ACC112 (cell line): ENCODE data around the gene LRRC3C.
A peak's percentile ranks its signal among the peaks of the same experiment; 100 is the strongest.

Experiments used
- H2AFZ ChIP-seq: fragments of 200-600 bp; sonication (generic); one replicate; pipeline ENCODE4 v1.6.0; 2017; ENCODE audit warnings: antibody characterized with exemption, low read length; ENCODE audit not compliant: unreplicated experiment
- H3K27ac ChIP-seq: fragments of 200-600 bp; sonication (generic); 2 replicates; pipeline ENCODE4 v1.5.1; 2014; ENCODE audit warnings: low read depth, mild to moderate bottlenecking, antibody characterized with exemption, low read length, moderate library complexity
- H3K27me3 ChIP-seq: fragments of 200-600 bp; sonication (generic); 2 replicates; pipeline ENCODE4 v1.6.1; 2014; ENCODE audit warnings: mild to moderate bottlenecking, antibody characterized with exemption, low read length, moderate library complexity, mixed read lengths; ENCODE audit not compliant: insufficient read depth
- H3K36me3 ChIP-seq: fragments of 200-600 bp; sonication (generic); 2 replicates; pipeline ENCODE4 v1.6.1; 2016; ENCODE audit warnings: mild to moderate bottlenecking, antibody characterized with exemption, low read length, moderate library complexity, mixed read lengths; ENCODE audit not compliant: insufficient read depth
- H3K4me1 ChIP-seq: fragments of 200-600 bp; sonication (generic); one replicate; pipeline ENCODE4 v1.6.1; 2016; ENCODE audit warnings: low read length, mixed read lengths; ENCODE audit not compliant: insufficient read depth, unreplicated experiment, control insufficient read depth
- H3K4me3 ChIP-seq: fragments of 200-600 bp; sonication (generic); 2 replicates; pipeline ENCODE4 v1.5.1; 2014; ENCODE audit warnings: mild to moderate bottlenecking, low read depth, low read length
- H3K79me2 ChIP-seq: fragments of 200-600 bp; sonication (generic); one replicate; pipeline ENCODE4 v1.6.0; 2016; ENCODE audit warnings: low read length; ENCODE audit not compliant: control insufficient read depth, unreplicated experiment, insufficient read depth

Gene LRRC3C

DNA sequence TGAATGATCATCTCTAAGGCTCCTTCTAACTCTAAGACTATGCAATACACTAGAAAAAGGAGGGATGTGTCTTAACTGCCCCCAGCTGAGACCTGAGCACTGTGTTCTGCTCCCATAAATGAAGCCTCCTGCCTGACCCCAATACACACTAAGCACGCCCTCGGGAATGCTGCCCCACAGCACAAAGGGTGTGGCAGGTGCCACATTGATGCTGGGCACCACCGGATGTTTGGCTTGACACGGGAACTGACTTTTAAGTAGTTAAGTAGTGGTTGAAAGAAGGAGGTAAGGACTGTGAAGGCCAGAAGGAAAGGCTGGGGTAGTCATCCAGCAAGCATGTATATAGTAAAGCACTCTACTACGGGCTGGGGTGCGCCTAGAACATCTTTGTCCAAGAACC, 39.2 kb downstream of the LRRC3C start:
- peaks cover 13% of the 10 kb centered on the region; the same call in 1 of the 2 replicates for H3K27me3 ChIP-seq
- H3K4me1 ChIP-seq, result no peaks in the 10 kb centered on the region
- no peak overlapping the region for H3K4me3 ChIP-seq
- H3K36me3 ChIP-seq, result no peaks in the 10 kb centered on the region
- H3K27ac ChIP-seq, result no peak overlapping the region
- no peak overlapping the region for H2AFZ ChIP-seq
- no peaks in the 10 kb centered on the region for H3K79me2 ChIP-seq

DNA sequence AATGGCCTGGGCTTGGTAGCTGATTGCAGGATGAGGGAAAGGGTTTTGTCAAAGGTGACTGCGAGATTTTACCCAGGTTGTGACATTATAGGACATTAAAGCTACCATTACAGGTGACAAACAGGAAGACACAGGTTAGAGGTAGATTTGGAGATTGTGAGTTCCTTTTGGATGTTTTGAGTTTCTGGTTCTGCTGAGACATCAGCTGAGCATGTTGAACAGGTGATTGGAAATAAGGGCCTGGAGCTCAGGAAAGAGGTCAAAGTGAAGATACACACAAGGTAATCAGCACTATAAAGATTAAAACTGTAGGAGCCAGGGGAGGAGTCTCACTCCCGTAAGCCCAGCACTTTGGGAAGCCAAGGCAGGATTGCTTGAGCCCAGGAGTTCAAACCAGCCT, 41.2 kb downstream of the LRRC3C start:
- Histone ChIP-seq H3K4me1 (no peaks in the 10 kb centered on the region), H3K27me3 (peaks cover 13% of the 10 kb centered on the region; the same call in 1 of the 2 replicates), H3K36me3 (no peaks in the 10 kb centered on the region), H3K4me3 (no peak overlapping the region), H3K27ac (no peak overlapping the region), H2AFZ (no peak overlapping the region), H3K79me2 (no peaks in the 10 kb centered on the region)

DNA sequence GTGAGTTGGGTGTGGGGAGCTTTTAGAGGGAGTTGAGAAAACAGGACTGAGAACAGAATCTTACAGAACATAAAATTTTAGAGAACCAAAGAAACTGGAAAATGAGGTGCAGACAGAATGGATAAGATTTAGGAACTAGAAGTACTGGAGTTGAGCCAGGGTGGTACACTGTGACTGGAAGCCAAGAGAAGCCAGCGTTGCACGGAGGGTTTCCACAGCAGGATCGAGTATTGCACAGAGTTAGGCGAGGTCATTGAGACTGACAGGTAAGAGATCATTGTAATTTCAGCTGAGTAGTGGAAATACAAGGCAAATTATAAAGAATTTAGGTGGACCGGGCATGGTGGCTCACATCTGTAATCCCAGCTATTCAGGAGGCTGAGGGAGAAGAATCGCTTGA, 41.8 kb downstream of the LRRC3C start:
- Histone ChIP-seq H3K4me3 (no peak overlapping the region), H3K27me3 (peaks cover 13% of the 10 kb centered on the region; the same call in 1 of the 2 replicates), H3K79me2 (no peaks in the 10 kb centered on the region), H3K27ac (no peak overlapping the region), H3K36me3 (no peaks in the 10 kb centered on the region), H2AFZ (no peak overlapping the region), H3K4me1 (no peaks in the 10 kb centered on the region)

DNA sequence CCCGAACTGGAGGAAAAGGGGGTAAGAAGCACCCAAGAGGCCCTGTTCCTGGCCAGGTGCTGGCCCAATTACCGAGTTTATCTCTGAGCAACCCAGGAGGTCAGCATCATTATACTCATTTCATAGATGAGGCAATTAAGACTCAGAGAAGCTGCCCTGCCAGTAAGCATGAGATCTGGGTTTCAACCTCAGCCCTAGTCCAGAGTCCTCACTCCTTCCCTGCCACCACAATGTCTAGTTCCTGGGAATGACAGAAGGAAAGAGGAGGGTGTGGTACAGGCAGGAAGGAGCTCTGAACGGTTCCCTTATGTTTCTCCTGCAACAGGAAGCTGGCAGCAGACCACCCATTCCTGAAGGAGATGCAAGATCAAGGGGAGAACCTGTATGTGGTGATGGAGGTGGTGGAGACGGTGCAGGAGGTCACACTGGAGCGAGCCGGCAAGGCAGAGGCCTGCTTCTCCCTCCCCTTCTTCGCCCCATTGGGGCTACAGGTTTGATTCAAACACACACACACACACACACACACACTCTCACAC, 42.7 kb downstream of the LRRC3C start:
- no peak overlapping the region for H3K27ac ChIP-seq
- H3K4me3 ChIP-seq, result no peak overlapping the region
- peaks cover 9% of the 10 kb centered on the region; the same call in 1 of the 2 replicates for H3K27me3 ChIP-seq
- H2AFZ ChIP-seq, result no peak overlapping the region
- no peaks in the 10 kb centered on the region for H3K79me2 ChIP-seq
- no peaks in the 10 kb centered on the region for H3K4me1 ChIP-seq
- H3K36me3 ChIP-seq, result no peaks in the 10 kb centered on the region

DNA sequence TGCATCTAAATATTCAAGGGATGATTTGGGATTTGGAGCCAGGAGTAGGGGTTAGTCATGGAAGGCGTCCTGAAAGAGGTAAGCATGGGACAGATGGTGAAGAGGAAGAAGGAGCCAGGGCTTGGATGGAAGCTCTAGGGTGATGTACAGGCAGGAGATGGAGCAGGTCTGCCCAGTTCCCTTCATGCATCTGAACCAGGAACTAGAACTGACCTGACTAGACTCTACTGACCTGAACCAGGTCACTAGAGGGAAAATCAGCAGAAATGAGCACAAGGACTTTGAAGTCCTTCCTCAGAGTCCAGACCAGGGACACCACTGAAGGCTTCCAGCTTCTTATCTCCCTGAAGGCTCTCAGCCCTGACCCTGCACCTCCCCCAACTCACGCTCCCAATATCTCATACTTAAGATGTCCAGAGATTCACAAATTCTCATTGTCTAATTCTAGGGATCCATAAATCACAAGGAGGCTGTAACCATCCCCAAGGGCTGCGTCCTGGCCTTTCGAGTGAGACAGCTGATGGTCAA, 43.6 kb downstream of the LRRC3C start:
- H2AFZ ChIP-seq, result no peak overlapping the region
- H3K4me1 ChIP-seq, result no peaks in the 10 kb centered on the region
- H3K4me3 ChIP-seq, result no peak overlapping the region
- H3K36me3 ChIP-seq, result no peaks in the 10 kb centered on the region
- H3K27me3 ChIP-seq, result peaks cover 3% of the 10 kb centered on the region; the same call in 1 of the 2 replicates
- no peaks in the 10 kb centered on the region for H3K79me2 ChIP-seq
- H3K27ac ChIP-seq, result no peak overlapping the region

DNA sequence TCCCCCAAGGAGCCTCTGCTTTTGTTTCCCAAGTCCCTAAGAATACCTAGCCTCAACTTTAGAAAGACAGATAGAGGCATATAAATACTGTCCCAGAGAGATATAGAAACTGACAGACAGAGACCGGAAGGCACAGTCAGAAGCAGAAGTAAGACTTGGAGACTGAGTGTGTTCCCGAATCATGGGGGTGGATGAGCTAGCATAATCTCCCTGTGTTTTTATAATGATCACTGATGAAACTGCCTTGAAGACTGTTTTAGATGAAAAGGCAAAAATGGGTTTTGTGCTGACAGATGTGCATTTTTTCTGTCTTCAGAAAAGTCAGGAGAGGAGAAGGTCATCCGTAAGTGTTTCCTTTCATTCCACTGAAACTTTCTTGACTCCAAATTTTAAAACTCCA, 44.7 kb downstream of the LRRC3C start:
- H3K79me2 ChIP-seq, result no peaks in the 10 kb centered on the region
- no peaks in the 10 kb centered on the region for H3K36me3 ChIP-seq
- no peaks in the 10 kb centered on the region for H3K4me1 ChIP-seq
- peak overlapping the region; percentile 39; the same call in 1 of the 2 replicates for H3K4me3 ChIP-seq
- 0 out of 2 replicates have a peak overlapping the region, but pooled peaks have one; percentile 5 for H3K27ac ChIP-seq
- peak overlapping the region; percentile 10 for H2AFZ ChIP-seq
- H3K27me3 ChIP-seq, result peaks cover 3% of the 10 kb centered on the region; the same call in 1 of the 2 replicates

DNA sequence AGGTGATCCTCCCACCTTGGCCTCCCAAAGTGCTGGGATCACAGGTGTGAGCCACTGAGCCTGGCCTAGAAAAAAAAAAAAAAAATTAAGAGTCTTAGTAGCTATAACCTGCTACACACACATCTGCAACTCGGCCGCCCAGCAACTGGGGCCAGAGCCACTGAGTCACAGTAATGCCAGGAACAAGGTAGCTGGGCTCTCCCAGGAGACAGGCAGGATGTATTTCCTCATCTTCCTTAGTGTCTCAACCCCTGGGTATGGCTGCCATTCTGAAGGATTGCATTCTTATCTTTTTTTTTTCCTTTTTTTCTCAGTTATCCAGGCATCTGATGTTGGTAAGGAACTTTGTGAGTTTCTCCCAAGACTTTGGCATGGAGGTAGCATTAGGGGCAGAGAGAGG, 46.0 kb downstream of the LRRC3C start:
- no peak overlapping the region for H2AFZ ChIP-seq
- no peaks in the 10 kb centered on the region for H3K36me3 ChIP-seq
- peaks cover 3% of the 10 kb centered on the region; the same call in 1 of the 2 replicates for H3K27me3 ChIP-seq
- no peak overlapping the region for H3K27ac ChIP-seq
- no peaks in the 10 kb centered on the region for H3K4me1 ChIP-seq
- H3K4me3 ChIP-seq, result no peak overlapping the region
- H3K79me2 ChIP-seq, result no peaks in the 10 kb centered on the region

DNA sequence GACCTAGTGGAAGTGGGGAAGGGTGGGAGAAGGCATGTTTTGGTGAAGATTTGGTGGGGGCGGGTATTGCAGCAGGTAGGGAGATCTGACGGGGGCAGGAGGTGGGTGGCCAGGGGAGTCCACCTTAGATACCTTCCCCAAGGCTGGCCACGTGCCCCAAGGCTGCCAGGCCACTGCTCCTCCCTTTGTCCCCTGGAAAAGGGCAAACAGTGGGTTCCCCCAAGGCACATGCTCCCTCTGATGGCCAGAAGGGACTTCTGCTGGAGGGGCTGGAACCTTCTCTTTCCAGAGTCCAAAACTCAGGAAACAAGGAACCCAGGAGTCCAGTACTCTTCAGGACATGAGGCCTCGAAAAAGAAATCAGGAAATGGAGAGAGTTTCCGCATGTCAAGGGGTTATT, 46.9 kb downstream of the LRRC3C start:
- H3K27ac ChIP-seq, result no peak overlapping the region

DNA sequence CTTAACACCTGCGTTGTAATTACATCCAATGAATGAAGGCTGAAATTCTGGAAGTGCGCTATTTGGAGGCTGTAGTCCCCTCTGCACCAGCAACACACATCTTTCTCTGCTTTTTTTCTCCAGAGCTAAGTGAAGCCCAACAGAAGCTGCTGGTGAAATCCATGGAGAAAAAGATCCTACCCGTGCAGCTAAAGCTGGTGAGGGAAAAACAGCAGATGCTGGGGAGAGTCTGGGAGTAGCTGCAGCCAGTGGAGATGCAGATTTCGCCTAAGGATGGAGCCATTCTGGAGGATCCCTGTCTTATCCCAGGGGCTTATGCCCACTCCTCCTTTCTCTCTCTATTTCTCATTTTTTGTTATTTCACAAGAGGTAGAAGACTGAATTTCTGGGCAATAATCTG, 48.3 kb downstream of the LRRC3C start:
- Histone ChIP-seq H2AFZ (no peak overlapping the region), H3K4me1 (peaks cover 12% of the 10 kb centered on the region), H3K27me3 (peaks cover 3% of the 10 kb centered on the region; the same call in 1 of the 2 replicates), H3K27ac (no peak overlapping the region), H3K79me2 (peaks cover 2% of the 10 kb centered on the region), H3K4me3 (no peak overlapping the region), H3K36me3 (no peaks in the 10 kb centered on the region)

More for the DNA sequence above, 46.9 kb downstream of the LRRC3C start:
- Histone ChIP-seq H3K36me3 (no peaks in the 10 kb centered on the region), H3K79me2 (no peaks in the 10 kb centered on the region), H2AFZ (no peak overlapping the region), H3K27me3 (peaks cover 3% of the 10 kb centered on the region; the same call in 1 of the 2 replicates), H3K4me3 (no peak overlapping the region), H3K4me1 (peaks cover 6% of the 10 kb centered on the region)

DNA sequence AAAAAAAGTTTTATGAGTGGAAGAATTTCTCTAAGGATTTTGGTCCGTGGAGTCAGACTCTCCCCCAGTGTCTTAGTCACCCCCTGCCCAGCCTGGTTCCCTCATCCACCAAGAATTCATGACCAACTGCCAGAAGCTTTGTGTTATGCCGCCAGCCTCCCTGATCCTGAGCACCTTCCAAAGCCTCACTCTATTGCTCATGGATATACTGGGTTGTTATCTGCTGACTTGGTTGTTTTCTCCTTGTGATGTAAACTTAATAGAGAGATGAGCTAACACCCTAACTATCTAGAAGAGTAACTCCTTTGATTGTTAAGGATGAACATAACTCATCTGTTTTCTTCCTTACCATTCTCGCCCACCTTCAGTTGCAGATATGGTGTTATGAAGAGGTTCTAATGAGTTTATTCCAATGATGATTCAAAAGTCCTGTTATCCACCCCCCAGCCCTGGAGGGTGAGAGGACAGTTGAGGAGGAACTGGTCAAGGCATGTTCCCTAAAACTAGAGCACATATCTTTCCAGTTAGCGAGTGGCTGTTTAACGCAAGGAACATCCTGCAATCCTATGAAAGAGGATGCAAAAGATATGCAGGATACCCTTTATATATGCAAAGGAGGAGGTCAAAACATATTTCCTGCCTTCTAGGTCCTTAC, 51.6 kb downstream of the LRRC3C start:
- peaks cover 22% of the 10 kb centered on the region for H3K4me1 ChIP-seq
- H3K36me3 ChIP-seq, result peaks cover 3% of the 10 kb centered on the region; the same call in 1 of the 2 replicates
- H3K79me2 ChIP-seq, result peaks cover 32% of the 10 kb centered on the region
- no peak overlapping the region for H3K27ac ChIP-seq
- no peaks in the 10 kb centered on the region; the same call in 1 of the 2 replicates for H3K27me3 ChIP-seq
- H3K4me3 ChIP-seq, result peak overlapping the region; percentile 97; the same call in 1 of the 2 replicates
- H2AFZ ChIP-seq, result no peak overlapping the region
